Activated T-cell treated with anti-CD3 and anti-CD28 coated beads for 4 hours (primary cell): ENCODE results near the gene AOAH.
A peak's percentile ranks its signal among the peaks of the same experiment; 100 is the strongest.

ENCODE experiments used
- DNase-seq: peaks from one replicate; pipeline ENCODE4 v3.0.0-alpha.2; 2020

AOAH gene

DNA sequence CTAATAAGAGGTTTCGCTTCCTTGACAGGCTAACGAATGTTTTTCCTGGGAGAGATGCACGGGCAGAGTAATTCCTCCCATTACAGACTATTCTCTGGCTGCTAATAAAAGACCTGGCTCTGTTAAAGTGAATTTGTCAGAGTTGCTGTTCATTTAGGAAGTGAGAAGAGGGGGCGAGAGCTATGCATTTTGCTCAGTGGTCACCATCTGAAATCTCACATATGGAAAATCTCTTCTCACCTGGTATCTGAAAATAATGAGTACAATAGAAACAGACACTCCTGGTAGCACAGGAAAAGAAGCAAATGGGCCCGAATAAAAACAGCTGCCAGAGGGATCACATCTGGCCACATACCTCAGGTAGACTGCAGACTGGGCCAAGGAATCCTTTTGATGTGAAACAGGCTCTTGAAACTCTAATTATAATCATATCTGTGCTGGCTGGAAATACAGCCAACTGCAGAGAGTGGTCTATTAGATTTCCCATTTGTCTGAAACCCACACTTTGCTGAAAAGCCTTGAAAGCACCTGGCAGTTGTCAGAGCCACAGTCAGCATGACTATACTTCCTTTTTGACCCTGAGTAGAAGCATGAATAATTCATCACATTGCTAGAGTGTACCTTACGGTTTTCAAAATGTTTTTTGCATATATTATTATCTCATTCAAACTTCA is 33.6 kb downstream of the AOAH start:
- DNase-seq = no peak

DNA sequence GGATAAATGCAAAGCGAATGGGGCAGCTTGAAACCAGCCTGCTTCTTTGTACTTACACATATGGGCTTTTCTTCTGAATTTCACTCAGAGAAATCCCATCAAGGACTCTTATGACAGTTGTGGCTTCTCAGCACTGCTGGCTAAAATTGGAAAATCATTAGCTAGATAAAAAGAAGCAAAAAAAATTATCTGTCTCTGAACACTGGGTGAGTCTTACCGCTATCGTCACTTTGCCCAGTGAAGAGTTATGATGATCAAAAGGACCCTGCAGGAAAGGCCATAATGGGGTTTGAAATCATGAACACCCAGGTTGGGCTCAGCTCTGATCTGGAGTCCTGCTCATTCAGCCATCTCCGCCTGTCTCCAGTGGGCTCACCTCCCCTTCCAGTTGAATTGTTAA is 34.3 kb downstream of the AOAH start:
- no peak for DNase-seq

DNA sequence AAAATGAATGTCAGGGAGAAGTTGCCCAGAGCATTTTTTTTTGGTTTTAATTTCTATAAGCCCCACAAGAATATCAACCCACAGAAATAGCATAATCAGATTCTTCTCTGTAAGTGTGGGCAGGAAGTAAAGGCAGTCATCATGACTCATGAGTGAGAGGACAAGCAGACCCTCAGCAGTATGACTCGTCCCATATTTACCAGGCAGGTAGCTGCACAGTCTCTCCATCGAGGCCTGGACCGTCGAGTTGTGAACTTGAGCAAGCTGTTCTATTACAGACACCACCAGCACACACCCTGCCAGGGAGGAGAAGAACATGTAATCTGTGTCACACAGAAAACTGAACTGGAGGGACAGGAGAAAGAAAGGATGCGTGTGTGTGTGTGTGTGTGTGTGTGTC is 37.8 kb downstream of the AOAH start:
- DNase-seq = peak; percentile 16

GRCh38 chr7:36684954-36685353 is 39.3 kb downstream of the AOAH start:
- no peak for DNase-seq

DNA sequence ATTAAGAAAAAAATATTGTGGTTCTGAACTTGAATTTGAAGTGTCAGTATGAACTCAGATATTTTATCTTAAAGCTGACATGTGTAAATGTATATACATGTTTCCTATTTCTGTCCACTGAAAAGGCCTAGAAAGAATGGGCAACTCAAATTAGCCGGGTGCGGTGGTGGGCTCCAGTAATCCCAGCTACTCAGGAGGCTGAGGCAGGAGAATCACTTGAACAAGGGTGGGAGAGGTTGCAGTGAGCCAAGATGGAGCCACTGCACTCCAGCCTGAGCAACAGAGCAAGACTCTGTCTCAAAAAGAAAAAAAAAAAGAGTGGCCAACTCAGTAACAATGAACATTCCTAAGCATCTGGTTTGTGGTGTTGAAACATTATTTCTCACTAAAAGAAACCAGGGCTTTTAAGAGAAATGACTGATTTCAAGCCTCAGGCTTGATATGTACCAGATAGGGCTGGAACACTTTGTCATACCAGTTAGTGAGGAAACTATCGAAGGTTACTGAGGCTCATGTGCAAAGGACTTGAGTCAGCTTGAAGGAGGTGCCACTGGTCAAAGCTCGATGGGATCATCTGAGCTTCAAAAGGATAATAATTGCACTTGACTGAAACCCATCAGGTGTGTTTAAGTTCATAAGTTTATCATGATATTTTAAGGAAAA is 40.5 kb downstream of the AOAH start:
- no peak for DNase-seq

DNA sequence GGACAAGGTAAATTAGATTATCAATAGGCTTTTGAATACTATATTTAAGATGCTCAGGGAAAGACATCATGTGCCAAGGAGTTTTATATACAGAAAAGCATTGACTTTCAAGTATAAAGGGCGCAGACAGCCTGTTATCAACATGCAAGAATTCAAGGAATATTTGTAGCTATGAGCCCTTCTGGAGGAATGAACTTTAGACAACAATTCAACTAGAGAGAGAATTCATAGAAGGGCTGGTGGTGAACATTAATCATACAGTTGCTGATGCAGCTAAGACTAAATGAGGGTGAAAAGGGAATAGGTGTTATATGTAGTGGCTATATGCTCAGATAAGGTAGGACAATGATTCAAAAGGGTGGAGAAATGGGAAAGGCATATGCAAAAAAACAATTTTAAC is 41.2 kb downstream of the AOAH start:
- DNase-seq = no peak

- no peak for DNase-seq
Observed at GRCh38 chr7:36682102-36682501, 42.2 kb downstream of the AOAH start.

- peak; percentile 57 for DNase-seq
Observed at GRCh38 chr7:36677769-36678437, 46.4 kb downstream of the AOAH start.

- no peak for DNase-seq
Observed at GRCh38 chr7:36673703-36674102, 50.6 kb downstream of the AOAH start.

DNA sequence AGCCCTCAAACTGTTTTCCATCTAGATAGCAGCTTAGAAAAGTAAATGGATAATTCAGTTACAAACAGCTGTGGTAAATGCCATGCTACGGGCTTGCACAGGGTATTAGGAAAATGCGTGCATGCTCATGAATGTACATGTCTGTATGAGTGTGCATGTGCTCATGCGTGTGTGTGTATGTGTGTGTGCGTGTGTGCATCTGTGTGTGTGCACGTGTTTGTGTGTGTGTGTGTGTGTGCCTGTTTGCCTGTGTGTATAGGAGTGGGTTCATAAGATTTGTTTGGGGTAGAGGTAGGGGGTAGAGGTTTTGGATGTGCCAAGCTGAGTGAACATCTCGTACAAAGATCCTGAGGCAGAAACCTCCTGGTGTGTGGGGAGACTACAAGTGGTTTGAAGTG is 52.9 kb downstream of the AOAH start:
- DNase-seq = no peak

DNA sequence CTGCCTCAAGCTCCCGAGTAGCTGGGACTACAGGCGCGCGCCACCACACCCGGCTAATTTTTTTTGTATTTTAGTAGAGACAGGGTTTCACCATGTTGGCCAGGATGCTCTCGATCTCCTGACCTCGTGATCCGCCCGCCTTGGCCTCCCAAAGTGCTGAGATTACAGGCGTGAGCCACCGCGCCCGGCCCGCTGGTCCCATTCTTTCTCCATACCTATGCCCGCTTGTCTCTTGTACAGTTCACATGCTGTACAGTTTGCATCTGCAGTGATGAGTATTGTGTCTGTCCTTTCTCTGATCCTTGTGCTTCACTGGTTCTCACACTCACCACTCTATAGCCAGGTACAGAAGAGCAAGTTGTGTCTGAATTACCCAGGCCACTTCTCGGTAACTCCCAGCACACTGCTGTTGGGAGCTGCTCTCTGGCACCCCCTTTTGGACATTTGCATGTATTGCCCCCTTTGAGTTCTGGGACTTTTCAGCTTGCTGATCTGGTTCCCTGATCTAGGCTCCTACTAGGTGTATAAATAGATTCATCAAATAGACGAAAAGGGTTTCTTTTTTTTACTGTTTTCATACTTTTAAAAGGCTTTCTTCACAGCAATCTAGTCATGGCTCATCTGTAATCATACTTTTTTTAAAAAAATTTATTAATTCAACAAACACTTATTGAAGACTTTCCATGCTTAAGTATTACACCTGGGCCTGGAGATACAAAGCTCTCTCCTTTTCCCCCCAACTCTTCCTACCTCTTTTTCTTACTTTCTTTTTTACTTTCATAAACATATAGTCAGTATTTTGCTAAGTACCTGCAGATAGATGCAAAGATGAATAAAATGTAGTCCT is 53.5 kb downstream of the AOAH start:
- DNase-seq = peak; percentile 54

DNA sequence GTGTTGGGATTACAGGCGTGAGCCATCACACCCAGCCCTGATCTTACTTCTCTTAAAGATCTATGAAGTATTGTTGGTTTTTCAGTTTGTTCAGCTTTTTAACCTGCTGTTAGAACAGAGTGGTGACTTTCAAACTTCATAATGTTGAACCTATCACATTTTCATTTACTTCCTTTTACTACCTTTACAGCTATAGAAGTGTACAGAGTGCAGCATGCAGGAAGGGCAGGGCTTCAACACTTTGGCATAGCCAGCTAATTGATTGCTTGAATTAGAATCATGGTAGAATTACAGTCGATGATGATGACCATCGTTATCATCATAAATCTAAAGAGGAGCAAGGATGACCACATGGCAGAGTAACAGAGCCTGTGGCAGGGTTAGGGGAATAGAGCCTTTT is 55.5 kb downstream of the AOAH start:
- no peak for DNase-seq

- no peak for DNase-seq
Observed at GRCh38 chr7:36668080-36668479, 56.2 kb downstream of the AOAH start.

- DNase-seq = no peak
Observed at GRCh38 chr7:36667007-36667745, 57.1 kb downstream of the AOAH start.

DNA sequence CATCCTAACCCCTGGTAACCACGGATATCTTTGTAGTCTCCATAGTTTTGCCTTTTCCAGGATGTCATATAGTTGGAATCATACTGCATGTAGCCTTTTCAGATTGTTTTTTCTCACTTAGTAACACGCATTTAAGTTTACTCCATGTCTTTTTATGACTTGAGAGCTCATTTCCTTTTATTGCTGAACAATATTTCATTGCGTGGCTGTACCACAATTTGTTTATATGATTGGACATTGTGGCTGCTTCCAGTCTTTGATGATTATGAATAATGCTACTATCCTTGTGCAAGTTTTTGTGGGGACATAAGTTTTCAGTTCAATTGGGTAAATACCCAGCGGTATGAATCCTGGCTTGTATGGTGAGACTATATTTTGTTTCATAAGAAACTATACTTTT is 60.8 kb downstream of the AOAH start:
- DNase-seq = no peak

DNA sequence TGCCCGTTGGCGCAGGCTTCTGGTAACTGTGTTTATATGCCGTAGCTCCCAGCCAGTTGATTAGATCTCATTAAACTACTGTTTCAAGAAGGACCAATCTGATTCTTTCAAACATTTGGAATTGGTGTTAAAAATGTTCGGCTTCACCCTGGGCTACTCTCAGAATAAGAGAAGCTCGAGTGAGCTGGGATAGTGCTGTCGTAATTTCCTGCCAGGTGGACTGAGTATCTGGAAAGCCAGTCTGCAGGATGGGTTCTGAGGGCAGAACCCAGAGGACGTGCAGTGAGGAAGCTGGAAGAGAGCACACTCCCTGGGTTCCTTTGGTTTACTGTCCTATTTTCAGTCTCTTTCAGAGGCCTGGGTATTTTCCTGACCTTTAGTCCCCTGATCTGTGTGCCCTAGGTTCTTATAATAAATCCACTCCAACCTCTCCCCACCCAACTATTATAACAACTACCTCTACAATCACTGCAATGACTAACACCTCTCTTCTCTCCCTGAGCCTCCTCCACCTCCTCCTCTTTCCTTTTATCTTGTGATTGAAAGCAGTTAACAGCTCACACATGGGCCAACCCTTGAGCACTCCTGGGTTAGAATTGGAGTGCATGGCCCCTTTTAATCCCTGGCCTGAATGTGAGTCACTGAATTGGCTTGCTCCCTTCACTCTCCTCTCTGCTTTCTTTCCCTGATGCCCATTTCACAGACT is 63.0 kb downstream of the AOAH start:
- DNase-seq = no peak

- DNase-seq = no peak
Observed at GRCh38 chr7:36659638-36660341, 64.5 kb downstream of the AOAH start.

DNA sequence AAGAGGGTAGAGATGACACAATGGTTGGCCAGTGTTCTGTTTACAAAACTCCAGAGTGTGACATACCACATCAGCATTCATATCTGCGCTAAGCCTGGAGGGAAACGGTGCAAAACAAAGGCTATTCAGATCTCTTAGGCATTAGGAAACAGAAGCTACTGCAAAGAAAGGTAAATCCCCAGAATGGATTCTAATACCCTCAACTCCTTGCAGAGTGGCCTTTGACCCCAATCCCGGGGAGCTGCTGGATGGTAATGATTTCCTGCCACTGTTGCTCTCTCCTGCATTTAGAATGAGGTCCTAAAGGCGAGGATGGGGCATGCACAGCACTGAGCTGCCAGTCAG is 65.2 kb downstream of the AOAH start:
- DNase-seq = no peak

- no peak for DNase-seq
Observed at GRCh38 chr7:36658335-36659171, 65.7 kb downstream of the AOAH start.

GRCh38 chr7:36657036-36657660 is 67.1 kb downstream of the AOAH start:
- no peak for DNase-seq
